ENCODE results near the gene DNAAF1.
"Not testable (repeated sequence)": the region's sequence is repeated elsewhere in the genome, so short reads cannot be mapped to it uniquely, and the experiment has no call there.

Gene DNAAF1

DNA sequence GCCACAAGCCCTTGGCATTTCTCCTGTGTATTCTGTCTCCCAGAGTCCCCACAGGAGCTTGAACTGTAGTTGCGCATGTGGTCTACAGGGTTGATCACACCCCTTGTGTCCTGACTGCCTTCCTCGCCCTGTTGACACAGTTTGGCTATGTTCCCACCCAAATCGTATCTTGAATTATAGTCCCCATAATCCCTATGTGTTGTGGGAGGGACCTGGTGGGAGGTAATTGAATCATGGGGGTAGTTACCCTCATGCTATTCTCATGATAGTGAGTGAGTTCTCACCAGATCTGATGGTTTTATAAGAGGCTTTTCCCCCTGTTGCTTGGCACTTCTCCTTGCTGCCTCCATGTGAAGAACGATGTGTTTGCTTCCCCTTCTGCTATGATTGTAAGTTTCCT is 67.0 kb downstream of the DNAAF1 start:
- DNase-seq (ENCODE audit: low read depth) = no peak

GRCh38 chr16:84212631-84213030 is 67.5 kb downstream of the DNAAF1 start:
- DNase-seq (ENCODE audit: low read depth) = no peak

GRCh38 chr16:84214451-84215066 is 69.5 kb downstream of the DNAAF1 start:
- DNase-seq (ENCODE audit: low read depth) = no peak

GRCh38 chr16:84215531-84215930 is 70.4 kb downstream of the DNAAF1 start:
- DNase-seq (ENCODE audit: low read depth) = no peak

DNA sequence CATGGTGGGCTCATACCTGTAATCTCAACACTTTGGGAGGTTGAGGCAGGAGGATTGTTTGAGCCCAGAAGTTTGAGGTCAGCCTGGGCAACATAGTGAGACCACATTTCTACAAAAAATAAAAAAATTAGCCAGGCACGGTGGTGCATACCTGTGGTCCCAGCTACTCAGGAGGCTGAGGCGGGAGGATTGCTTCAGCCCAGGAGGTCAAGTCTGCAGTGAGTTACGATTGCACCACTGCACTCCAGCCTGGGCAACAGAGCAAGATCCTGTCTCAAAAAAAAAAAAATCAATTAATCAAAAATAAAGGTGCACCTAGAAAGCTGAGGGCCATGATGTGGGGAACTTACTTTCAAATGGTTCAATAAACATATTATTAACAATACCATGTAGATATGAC is 71.0 kb downstream of the DNAAF1 start:
- not testable (repeated sequence) for DNase-seq (ENCODE audit: low read depth)

DNA sequence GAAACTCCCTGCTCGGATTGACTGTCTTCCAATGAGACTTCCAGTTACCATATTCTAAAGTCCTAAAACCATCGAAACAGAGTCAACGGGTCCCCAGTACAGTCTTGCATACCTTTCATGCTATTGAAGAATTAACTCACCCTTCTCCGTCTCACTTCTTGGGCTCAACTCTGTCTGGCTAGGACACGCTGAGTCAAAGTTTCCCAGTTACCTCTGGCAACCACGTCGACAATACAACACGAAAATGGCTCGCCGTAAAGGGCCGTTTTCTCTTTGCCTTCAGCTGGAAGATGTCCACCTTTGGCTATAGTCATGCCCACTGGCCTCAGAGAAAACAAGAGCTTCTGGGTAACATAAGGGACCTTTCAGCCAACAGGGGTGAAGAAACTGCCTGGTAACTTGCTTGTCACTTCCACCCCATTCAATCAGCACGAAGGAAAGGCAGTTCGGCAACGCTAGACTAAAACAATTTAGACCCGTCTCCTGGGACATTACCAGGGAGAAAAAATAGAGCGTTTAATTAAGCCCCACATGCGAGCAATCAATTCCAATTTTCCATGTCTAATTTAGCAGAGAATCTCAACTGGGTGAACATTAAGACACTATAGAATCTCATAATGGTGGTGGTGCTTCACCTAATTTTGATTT is 73.2 kb downstream of the DNAAF1 start:
- no peak for DNase-seq (ENCODE audit: low read depth)

- DNase-seq (ENCODE audit: low read depth) = no peak
These were observed 73.8 kb downstream of the DNAAF1 start for GRCh38 chr16:84218956-84219355.

DNA sequence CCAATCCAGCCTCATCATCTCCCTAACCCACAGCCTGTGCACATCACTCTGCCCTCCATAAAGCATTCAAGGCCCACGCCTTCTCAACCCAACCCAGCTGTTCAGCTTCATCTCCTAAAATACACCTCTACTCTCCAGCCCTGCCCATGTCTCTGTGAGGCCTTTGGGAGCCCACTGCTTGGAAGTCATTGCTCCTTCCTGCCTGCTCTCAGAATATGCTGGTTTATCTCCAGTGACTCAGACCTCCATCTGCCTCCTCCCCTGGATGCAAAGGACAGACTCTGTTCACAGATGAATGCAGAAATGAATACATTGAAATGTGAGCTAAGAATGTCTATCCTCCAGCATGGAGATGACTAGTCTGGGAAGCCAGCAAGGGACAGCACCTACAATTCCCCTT is 75.7 kb downstream of the DNAAF1 start:
- DNase-seq (ENCODE audit: low read depth) = no peak

- no peak for DNase-seq (ENCODE audit: low read depth)
These were observed 78.3 kb downstream of the DNAAF1 start for GRCh38 chr16:84223456-84223855.

- DNase-seq (ENCODE audit: low read depth) = no peak
These were observed 79.4 kb downstream of the DNAAF1 start for GRCh38 chr16:84224554-84224953.

DNA sequence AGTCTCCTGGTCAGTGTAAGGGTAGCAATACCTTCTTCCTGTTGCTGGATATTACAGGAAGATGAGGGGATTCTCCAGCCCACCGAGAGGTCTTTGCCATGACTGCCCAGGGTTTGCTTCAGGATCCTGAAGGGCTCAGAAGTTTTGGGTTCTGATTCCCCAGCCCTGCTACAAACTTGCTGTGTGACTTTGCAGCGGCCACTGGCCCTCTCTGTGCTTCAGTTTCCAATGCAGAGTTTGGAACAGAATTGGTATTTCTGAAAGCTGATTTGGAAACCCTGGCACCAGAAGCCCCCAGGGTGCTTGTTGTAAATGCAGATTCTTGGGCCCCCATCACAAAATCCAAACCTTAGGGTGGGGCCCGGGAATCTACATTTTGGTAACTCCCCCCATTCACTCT is 80.0 kb downstream of the DNAAF1 start:
- no peak for DNase-seq (ENCODE audit: low read depth)

DNA sequence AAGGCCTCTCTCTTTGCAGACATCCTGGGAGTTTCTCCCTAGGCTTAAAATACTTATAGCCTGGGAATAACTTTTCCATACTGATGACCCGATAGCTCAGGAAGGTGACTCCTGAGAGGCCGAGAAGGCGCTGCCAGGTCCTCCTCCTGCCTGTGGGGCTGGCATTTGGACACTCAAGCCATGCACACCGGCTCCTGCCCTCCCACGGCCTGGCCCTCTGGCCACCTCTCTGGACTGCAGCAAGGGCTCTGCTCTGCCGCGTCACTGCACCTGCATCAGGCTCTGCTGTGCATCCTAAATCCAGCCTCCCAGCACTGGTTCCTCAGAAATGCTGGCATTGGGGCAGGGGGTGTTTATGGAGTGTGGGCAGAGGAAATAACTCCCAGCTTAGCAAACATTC is 80.5 kb downstream of the DNAAF1 start:
- no peak for DNase-seq (ENCODE audit: low read depth)

- no peak for DNase-seq (ENCODE audit: low read depth)
These were observed 80.9 kb downstream of the DNAAF1 start for GRCh38 chr16:84226026-84226425.

Data from fibroblast of the conjunctiva (primary cell).